ENCODE data around the gene MYOM1.

- TF ChIP-seq YY1 (IDR thresholded peaks at IDR 0.05; ENCODE audit: low read depth) (no peak), EP300 (IDR thresholded peaks at IDR 0.05; ENCODE audit: borderline replicate concordance) (no peak), NFIC (IDR thresholded peaks at IDR 0.05) (no peak), EGR1 (IDR thresholded peaks at IDR 0.05) (no peak), TEAD4 (IDR thresholded peaks at IDR 0.05) (no peak), ZBTB7A (IDR thresholded peaks at IDR 0.05; ENCODE audit: low read depth) (no peak), CEBPB (IDR thresholded peaks at IDR 0.05) (no peak), RAD21 (IDR thresholded peaks at IDR 0.05; ENCODE audit: low read depth) (no peak), TCF12 (IDR thresholded peaks at IDR 0.05; ENCODE audit: low read depth) (no peak), USF1 (IDR thresholded peaks at IDR 0.05) (no peak)
Observed at GRCh38 chr18:3255611-3256165, 35.9 kb upstream of the MYOM1 start.

Data from Ishikawa (cell line).